NCI-H2171 (cell line): ENCODE measurements around the gene ZBTB9.

ENCODE experiments used
- DNase-seq: peaks from one replicate; lab custom pipeline; 2025; lab: John Stamatoyannopoulos, UW

ZBTB9 gene

GRCh38 chr6:33433001-33433543 lies 21.3 kb upstream of the ZBTB9 start:
- DNase-seq: no peak

GRCh38 chr6:33433544-33434191 lies 20.7 kb upstream of the ZBTB9 start:
- DNase-seq: no peak

DNA sequence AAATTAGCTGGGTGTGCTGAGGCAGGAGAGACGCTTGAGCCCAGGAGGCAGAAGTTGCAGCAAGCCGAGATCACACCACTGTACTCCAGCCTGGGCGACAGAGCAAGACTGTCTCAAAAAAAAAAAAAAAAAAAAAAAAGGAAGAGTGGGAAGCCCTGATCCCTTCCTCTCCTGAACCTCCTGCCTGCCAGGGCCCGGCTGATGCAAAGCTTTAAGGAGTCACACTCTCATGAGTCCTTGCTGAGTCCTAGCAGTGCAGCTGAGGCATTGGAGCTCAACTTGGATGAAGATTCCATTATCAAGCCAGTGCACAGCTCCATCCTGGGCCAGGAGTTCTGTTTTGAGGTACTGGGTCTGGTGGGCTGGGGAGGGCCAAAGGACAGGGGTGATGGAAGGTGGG lies 19.4 kb upstream of the ZBTB9 start:
- no peak for DNase-seq

GRCh38 chr6:33437666-33438065 lies 16.7 kb upstream of the ZBTB9 start:
- DNase-seq: no peak

DNA sequence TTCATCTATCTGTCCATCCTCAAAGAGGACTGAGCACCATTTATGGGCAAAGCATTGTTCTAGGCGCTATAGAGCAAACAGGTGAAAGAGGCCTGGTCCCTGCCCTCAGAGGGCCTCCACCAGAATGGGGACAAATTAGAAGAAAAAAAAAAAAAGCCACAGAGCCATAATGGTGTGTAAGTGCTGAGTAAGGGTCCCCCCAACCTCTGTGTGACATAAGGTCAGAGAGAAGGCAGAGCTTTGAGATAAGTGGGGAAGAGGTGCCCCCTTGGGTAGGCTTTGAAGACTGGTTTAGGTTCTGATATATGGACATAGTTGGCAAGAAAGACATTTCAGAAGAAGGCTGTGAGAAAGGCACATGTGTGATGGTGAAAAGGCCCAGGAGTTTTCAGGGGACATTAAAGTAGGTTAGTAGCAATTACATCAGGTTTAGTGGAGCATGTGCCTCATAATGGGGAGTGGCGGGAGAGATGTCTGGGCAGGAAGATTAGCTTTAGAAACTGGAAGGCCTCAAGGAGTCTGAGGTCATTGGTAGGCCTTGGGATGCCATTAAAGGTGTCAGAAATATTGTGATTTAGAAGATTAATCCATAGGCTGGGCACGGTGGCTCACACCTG lies 15.3 kb upstream of the ZBTB9 start:
- DNase-seq: no peak

DNA sequence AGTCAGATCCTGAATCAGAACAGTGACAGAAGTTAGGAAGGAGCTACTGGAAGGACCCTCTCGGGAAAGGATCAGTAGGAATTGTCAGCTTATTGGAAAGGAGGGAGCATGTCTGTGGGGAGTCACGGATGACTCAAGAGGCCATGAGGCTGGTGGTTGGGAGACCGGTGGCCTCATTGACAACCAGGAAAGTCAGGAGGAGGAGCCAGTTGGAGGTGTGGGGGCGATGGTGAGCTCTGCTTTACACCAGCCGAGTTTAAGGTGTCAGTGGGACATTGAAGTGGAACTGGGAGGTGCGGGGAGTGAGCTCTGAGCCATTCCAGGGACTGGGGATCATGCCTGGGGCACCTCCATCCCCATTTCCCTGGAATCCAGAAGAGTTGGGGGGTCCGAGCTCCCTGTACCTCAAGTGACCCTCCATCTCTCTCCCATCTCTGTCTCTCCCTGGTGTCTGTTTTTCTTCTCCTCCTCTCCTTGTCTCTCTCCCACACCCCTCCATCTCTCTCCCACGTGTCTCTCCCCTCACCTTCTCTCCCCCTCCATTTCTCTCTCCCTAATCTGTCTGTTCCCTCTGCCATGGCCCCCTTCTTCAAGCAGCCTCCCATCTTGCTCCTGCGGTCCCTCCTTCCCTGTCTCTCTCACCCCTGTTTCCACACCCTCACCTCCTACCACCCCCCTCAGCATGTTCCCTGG lies 14.3 kb upstream of the ZBTB9 start:
- DNase-seq: no peak

DNA sequence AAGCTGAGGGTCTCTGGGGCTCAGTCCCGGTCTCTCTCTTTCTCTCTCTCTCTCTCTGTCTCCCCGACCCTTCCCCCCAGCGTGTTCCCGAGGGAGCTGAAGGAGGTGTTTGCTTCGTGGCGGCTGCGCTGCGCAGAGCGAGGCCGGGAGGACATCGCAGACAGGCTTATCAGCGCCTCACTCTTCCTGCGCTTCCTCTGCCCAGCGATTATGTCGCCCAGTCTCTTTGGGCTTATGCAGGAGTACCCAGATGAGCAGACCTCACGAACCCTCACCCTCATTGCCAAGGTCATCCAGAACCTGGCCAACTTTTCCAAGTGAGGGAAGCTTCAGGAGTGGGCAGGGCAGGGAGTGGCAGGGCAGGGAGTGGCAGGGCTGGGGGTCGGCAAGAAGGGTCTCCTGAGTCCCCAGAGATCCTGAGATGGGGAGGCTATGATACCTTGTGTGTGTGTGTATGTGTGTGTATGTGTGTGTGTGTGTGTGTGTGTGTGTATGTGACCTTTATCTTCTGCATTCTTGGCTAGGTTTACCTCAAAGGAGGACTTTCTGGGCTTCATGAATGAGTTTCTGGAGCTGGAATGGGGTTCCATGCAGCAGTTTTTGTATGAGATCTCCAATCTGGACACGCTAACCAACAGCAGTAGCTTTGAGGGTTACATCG lies 13.6 kb upstream of the ZBTB9 start:
- DNase-seq: no peak

- no peak for DNase-seq
These were observed 12.9 kb upstream of the ZBTB9 start for GRCh38 chr6:33441457-33441856.

GRCh38 chr6:33442283-33442682 lies 12.1 kb upstream of the ZBTB9 start:
- no peak for DNase-seq

DNA sequence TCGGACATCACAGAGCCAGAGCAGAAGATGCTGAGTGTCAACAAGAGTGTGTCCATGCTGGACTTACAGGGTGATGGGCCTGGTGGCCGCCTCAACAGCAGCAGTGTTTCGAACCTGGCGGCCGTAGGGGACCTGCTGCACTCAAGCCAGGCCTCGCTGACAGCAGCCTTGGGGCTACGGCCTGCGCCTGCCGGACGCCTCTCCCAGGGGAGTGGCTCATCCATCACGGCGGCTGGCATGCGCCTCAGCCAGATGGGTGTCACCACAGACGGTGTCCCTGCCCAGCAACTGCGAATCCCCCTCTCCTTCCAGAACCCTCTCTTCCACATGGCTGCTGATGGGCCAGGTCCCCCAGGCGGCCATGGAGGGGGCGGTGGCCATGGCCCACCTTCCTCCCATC lies 11.4 kb upstream of the ZBTB9 start:
- DNase-seq: no peak

- no peak for DNase-seq
These were observed 10.5 kb upstream of the ZBTB9 start for GRCh38 chr6:33443619-33444504.

DNA sequence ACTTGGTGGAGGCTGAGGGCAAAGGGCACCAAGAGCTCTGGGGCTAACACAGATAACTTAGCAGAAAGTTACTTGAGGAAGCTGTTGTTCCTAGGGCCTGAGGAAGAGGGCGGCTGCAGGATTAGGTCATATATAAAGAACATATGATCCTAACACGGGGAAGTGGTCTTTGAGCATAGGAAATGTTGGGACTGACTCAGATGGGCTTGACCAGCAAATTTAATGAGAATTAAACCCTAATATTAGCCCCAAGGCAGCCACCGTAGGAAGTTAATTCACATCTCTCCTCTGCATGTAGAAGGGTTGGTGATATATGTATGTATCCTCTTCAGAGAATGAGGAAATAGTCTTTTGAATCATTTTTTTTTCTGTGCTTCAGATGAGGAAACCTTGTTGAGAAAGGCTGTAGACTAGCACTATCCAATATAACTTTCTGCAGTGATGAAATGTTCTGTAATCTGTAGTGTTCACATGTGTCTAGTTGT lies 9.2 kb upstream of the ZBTB9 start:
- DNase-seq: no peak

GRCh38 chr6:33446356-33446755 lies 8.0 kb upstream of the ZBTB9 start:
- DNase-seq: no peak

DNA sequence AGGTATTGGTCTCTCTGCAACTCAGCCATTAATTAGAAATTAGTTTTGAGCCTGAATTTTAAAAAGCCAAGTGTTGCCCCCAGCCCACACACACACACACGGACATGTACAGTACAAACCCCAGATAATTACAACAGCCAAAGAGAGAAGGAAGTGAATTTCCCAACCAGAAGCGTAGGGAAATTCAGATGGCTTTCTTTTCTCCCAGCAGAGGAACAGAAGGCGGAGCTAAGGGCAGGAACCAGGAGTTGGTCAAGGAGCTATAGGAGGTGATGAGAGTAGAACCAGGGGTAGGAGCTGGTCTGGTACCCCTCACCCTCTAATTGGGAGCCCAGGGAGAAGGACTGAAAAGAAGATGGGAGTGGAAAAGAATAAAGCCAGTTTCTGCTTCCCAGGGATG lies 3.9 kb upstream of the ZBTB9 start:
- DNase-seq: no peak

- no peak for DNase-seq
These were observed 2.8 kb upstream of the ZBTB9 start for GRCh38 chr6:33451606-33452005.

DNA sequence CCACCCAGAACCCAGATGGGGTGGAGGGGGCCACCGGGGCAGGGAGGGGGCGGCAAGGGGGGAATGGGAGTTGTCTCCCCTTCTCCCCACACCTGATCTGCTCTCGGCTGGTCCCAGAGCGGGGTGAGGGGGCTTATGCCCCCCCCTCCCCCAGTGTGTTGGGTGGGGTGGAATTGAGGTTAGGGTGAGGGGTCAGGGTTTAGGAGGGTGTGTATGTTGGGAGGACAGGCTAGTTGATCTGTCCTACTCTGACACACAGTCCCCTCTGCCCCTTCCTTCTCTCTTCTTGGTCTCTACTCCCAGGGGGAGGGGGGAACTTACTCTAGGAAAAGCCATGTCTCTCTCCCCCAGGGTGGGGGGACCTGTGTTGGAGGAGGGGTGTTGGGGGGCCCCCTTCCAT lies 1.9 kb upstream of the ZBTB9 start:
- no peak for DNase-seq

DNA sequence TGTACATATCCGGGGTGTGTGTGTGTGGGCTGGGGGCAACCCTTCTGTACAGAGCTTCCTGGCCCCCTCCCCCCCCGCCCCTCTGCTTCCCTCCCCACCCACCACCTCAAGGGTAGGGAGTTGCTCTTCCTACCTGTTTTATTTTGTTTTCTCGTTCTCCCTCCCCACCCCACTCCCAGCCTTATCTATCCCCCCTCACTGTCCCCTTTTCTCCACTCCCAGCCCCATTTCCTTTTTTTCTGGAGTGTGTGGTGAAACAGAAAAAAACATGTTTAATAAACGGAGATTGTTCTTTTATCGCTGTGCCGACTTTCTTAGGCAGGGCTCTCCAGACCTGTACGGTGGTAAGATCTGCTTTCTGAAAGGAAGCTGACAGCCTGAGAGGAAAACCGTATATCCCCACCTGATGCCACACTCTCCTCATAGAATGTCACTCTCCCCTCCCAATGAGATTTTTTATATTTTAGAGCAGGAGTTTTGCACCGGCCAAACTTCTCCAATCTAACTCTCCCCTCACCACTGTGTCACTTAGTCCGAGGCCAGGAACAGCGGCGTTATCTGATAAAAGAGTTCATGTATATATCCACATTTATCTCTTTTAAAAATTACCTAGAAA lies 875 bp upstream of the ZBTB9 start:
- no peak for DNase-seq

DNA sequence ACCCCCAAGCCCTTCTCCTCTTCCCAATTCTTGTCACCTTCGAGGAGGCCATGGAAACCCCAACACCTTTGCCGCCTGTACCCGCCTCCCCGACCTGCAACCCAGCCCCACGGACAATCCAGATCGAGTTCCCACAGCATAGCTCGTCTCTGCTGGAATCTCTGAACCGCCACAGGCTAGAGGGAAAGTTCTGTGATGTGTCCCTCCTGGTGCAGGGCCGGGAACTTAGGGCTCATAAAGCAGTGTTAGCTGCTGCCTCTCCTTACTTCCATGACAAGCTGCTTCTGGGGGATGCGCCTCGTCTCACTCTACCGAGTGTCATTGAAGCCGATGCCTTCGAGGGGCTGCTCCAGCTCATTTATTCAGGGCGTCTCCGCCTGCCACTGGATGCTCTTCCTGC lies 675 bp downstream of the ZBTB9 start:
- no peak for DNase-seq

DNA sequence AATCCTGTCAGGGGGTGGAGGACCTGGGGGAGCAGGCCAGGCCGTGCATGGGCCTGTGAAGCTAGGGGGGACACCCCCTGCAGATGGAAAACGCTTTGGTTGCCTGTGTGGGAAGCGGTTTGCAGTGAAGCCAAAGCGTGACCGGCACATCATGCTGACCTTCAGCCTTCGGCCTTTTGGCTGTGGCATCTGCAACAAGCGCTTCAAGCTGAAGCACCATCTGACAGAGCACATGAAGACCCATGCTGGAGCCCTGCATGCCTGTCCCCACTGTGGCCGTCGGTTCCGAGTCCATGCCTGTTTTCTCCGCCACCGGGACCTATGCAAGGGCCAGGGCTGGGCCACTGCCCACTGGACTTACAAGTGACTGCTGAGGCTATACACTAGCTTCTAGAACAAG lies 1.8 kb downstream of the ZBTB9 start:
- no peak for DNase-seq

DNA sequence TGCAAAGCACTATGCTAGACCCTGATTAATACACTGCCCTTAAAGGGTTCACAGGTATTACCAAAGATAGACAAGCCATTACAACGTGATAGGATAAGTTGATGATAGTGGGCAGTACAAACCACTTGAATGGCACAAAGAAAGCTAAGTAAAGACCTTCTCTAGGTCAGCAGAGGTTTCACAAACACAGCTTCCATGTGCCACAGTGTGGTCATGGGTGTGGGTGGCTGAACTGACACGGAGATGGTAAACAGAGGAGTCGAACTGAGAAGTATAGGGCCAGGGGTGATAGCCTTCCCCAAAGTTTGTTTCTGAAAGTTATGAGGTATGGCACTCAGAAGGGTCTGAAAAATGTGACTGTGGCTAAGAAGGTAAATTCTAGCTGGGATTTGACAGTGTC lies 4.3 kb downstream of the ZBTB9 start:
- no peak for DNase-seq

DNA sequence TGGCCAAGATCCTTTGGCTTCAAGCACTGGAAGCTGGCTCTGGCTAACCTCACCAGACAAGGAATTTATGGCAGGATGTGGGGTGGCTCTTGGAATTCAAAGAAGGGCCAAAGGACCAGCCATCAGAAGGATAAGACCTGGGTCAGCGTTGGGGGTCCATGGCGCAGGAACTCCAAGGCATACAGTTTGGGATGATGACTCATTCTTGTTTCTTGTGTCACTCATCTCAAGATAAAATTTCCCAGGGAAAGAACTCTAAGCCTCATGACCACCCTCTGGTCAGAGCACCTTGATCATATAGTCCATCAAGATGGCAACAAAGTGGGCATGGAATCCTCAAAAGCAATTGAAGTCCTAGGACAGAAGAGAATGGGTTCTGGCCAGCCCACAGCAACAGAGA lies 4.8 kb downstream of the ZBTB9 start:
- no peak for DNase-seq
